ENCODE measurements around the gene ARHGAP42.

ARHGAP42 gene

DNA sequence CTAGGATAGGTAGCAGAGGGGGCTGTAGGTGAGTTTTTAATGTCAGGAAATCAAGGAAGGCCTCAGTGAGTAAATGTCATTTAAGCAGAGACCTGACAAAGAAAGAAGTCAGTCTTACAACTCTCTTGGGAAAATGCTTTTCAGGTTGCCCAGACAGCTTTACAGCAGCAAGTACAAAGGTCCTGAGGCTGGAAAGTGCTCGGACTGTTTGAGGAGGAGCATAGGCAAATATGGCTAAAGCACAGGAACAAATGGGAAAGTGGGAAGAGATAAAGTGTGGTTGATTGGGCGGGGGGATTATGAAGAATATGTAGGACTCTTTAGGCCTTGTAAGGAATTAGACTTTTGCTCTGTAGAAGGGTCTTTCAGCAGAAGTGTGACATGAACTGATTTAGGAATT lies 125.4 kb downstream of the ARHGAP42 start:
- no peak overlapping the region for H3K4me3 ChIP-seq
- TF ChIP-seq EZH2 (IDR thresholded peaks at IDR 0.05) (no peak), POLR2AphosphoS5 (IDR thresholded peaks at IDR 0.05; ENCODE audit: borderline replicate concordance, low read depth, low read length) (no peak), FOXP2 (optimal IDR thresholded peaks at IDR 0.05; ENCODE audit: control extremely low read depth, extremely low read length, insufficient read depth) (no peak)
- no peak overlapping the region for H3K27ac ChIP-seq
- H3K9me3 ChIP-seq (ENCODE audit: low read depth, low read length), result no peaks in the 10 kb centered on the region
- H3K36me3 ChIP-seq (ENCODE audit: insufficient read depth, low read length), result no peaks in the 10 kb centered on the region
- no peak for DNase-seq (ENCODE audit: low read depth, low spot score)
- no peak overlapping the region for H3K9ac ChIP-seq (ENCODE audit: insufficient read length)

- no peak overlapping the region for H3K27ac ChIP-seq
- H3K36me3 ChIP-seq (ENCODE audit: insufficient read depth, low read length), result no peaks in the 10 kb centered on the region
- no peaks in the 10 kb centered on the region for H3K9me3 ChIP-seq (ENCODE audit: low read depth, low read length)
- no peak overlapping the region for H3K9ac ChIP-seq (ENCODE audit: insufficient read length)
- H3K4me3 ChIP-seq, result no peak overlapping the region
- TF ChIP-seq POLR2AphosphoS5 (IDR thresholded peaks at IDR 0.05; ENCODE audit: borderline replicate concordance, low read depth, low read length) (no peak), FOXP2 (optimal IDR thresholded peaks at IDR 0.05; ENCODE audit: control extremely low read depth, extremely low read length, insufficient read depth) (no peak), EZH2 (IDR thresholded peaks at IDR 0.05) (no peak)
- DNase-seq (ENCODE audit: low read depth, low spot score), result no peak
Measured at GRCh38 chr11:100815787-100816330, 128.8 kb downstream of the ARHGAP42 start.

DNA sequence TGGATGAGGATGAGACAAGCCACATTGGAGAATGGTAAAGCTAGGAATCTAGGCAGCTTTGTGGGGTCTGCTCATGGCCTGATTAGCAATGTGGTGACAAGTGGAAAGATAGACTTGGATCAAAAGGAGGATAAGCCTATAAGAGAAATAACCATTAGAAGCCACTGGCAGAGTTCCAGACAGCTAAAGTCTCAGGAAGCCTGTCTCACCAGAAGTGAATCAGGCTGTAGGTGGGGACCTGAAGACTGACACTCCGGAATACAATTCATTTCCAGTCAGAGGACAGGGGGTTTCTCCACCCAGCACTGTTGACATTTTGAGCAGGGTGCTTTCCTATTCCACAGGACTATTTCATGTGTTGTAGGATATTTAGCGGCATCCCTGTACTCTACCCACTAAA lies 129.7 kb downstream of the ARHGAP42 start:
- Histone ChIP-seq H3K9me3 (ENCODE audit: low read depth, low read length) (no peaks in the 10 kb centered on the region), H3K4me3 (no peak overlapping the region), H3K27ac (no peak overlapping the region), H3K9ac (ENCODE audit: insufficient read length) (no peak overlapping the region), H3K36me3 (ENCODE audit: insufficient read depth, low read length) (no peaks in the 10 kb centered on the region)
- DNase-seq (ENCODE audit: low read depth, low spot score), result no peak
- TF ChIP-seq FOXP2 (optimal IDR thresholded peaks at IDR 0.05; ENCODE audit: control extremely low read depth, extremely low read length, insufficient read depth), result no peak
- no peak for TF ChIP-seq EZH2 (IDR thresholded peaks at IDR 0.05)
- TF ChIP-seq POLR2AphosphoS5 (IDR thresholded peaks at IDR 0.05; ENCODE audit: borderline replicate concordance, low read depth, low read length), result no peak

GRCh38 chr11:100817620-100818019 lies 130.5 kb downstream of the ARHGAP42 start:
- Histone ChIP-seq H3K9ac (ENCODE audit: insufficient read length) (no peak overlapping the region), H3K27ac (no peak overlapping the region), H3K4me3 (no peak overlapping the region), H3K36me3 (ENCODE audit: insufficient read depth, low read length) (no peaks in the 10 kb centered on the region), H3K9me3 (ENCODE audit: low read depth, low read length) (no peaks in the 10 kb centered on the region)
- TF ChIP-seq EZH2 (IDR thresholded peaks at IDR 0.05) (no peak), FOXP2 (optimal IDR thresholded peaks at IDR 0.05; ENCODE audit: control extremely low read depth, extremely low read length, insufficient read depth) (no peak), POLR2AphosphoS5 (IDR thresholded peaks at IDR 0.05; ENCODE audit: borderline replicate concordance, low read depth, low read length) (no peak)
- DNase-seq (ENCODE audit: low read depth, low spot score), result no peak

- no peaks in the 10 kb centered on the region for H3K9me3 ChIP-seq (ENCODE audit: low read depth, low read length)
- H3K4me3 ChIP-seq, result no peak overlapping the region
- DNase-seq (ENCODE audit: low read depth, low spot score), result no peak
- H3K27ac ChIP-seq, result no peak overlapping the region
- TF ChIP-seq EZH2 (IDR thresholded peaks at IDR 0.05), result no peak
- no peak for TF ChIP-seq FOXP2 (optimal IDR thresholded peaks at IDR 0.05; ENCODE audit: control extremely low read depth, extremely low read length, insufficient read depth)
- no peak for TF ChIP-seq POLR2AphosphoS5 (IDR thresholded peaks at IDR 0.05; ENCODE audit: borderline replicate concordance, low read depth, low read length)
- H3K36me3 ChIP-seq (ENCODE audit: insufficient read depth, low read length), result no peaks in the 10 kb centered on the region
- H3K9ac ChIP-seq (ENCODE audit: insufficient read length), result no peak overlapping the region
Measured at GRCh38 chr11:100820621-100821020, 133.5 kb downstream of the ARHGAP42 start.

GRCh38 chr11:100821198-100821597 lies 134.1 kb downstream of the ARHGAP42 start:
- H3K27ac ChIP-seq, result no peak overlapping the region
- no peaks in the 10 kb centered on the region for H3K9me3 ChIP-seq (ENCODE audit: low read depth, low read length)
- no peaks in the 10 kb centered on the region for H3K36me3 ChIP-seq (ENCODE audit: insufficient read depth, low read length)
- H3K4me3 ChIP-seq, result no peak overlapping the region
- no peak overlapping the region for H3K9ac ChIP-seq (ENCODE audit: insufficient read length)
- DNase-seq (ENCODE audit: low read depth, low spot score), result no peak
- no peak for TF ChIP-seq POLR2AphosphoS5 (IDR thresholded peaks at IDR 0.05; ENCODE audit: borderline replicate concordance, low read depth, low read length)
- no peak for TF ChIP-seq FOXP2 (optimal IDR thresholded peaks at IDR 0.05; ENCODE audit: control extremely low read depth, extremely low read length, insufficient read depth)
- TF ChIP-seq EZH2 (IDR thresholded peaks at IDR 0.05), result no peak

DNA sequence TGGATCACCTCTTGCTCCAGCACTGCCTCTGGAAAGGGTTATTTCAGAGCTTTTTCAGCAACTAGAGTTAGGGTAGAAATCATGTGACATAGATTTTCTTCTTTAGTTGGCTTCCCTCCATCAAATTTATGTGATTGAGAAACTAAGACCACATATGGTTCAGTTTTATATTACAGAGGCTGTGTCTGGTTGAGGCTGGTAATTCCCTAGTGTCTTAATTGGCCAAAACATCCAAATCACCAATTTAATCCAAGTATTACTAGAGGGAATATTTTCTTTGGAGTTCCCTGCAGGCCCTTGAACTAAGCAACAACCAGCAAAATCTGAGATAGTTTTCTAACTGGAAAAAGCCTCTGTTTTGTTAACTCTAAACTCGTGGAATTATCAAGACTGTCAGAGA lies 136.3 kb downstream of the ARHGAP42 start:
- Histone ChIP-seq H3K9ac (ENCODE audit: insufficient read length) (no peak overlapping the region), H3K27ac (no peak overlapping the region), H3K9me3 (ENCODE audit: low read depth, low read length) (no peaks in the 10 kb centered on the region), H3K36me3 (ENCODE audit: insufficient read depth, low read length) (no peaks in the 10 kb centered on the region), H3K4me3 (no peak overlapping the region)
- DNase-seq (ENCODE audit: low read depth, low spot score), result no peak
- TF ChIP-seq EZH2 (IDR thresholded peaks at IDR 0.05) (no peak), POLR2AphosphoS5 (IDR thresholded peaks at IDR 0.05; ENCODE audit: borderline replicate concordance, low read depth, low read length) (no peak), FOXP2 (optimal IDR thresholded peaks at IDR 0.05; ENCODE audit: control extremely low read depth, extremely low read length, insufficient read depth) (no peak)

GRCh38 chr11:100824041-100824809 lies 137.1 kb downstream of the ARHGAP42 start:
- no peak for DNase-seq (ENCODE audit: low read depth, low spot score)
- no peak overlapping the region for H3K27ac ChIP-seq
- no peak for TF ChIP-seq EZH2 (IDR thresholded peaks at IDR 0.05)
- no peak for TF ChIP-seq POLR2AphosphoS5 (IDR thresholded peaks at IDR 0.05; ENCODE audit: borderline replicate concordance, low read depth, low read length)
- no peak for TF ChIP-seq FOXP2 (optimal IDR thresholded peaks at IDR 0.05; ENCODE audit: control extremely low read depth, extremely low read length, insufficient read depth)

More at GRCh38 chr11:100824041-100824809, 137.1 kb downstream of the ARHGAP42 start:
- no peaks in the 10 kb centered on the region for H3K9me3 ChIP-seq (ENCODE audit: low read depth, low read length)
- no peak overlapping the region for H3K9ac ChIP-seq (ENCODE audit: insufficient read length)
- no peak overlapping the region for H3K4me3 ChIP-seq
- no peaks in the 10 kb centered on the region for H3K36me3 ChIP-seq (ENCODE audit: insufficient read depth, low read length)

Measured in SK-N-MC (cell line).